ELF-1 (cell line): ENCODE data around the gene HGFAC.

ENCODE experiments used
- DNase-seq: peaks from one replicate; pipeline ENCODE4 v3.0.0-alpha.2; 2016; ENCODE audit warnings: low read depth, low spot score

HGFAC gene

DNA sequence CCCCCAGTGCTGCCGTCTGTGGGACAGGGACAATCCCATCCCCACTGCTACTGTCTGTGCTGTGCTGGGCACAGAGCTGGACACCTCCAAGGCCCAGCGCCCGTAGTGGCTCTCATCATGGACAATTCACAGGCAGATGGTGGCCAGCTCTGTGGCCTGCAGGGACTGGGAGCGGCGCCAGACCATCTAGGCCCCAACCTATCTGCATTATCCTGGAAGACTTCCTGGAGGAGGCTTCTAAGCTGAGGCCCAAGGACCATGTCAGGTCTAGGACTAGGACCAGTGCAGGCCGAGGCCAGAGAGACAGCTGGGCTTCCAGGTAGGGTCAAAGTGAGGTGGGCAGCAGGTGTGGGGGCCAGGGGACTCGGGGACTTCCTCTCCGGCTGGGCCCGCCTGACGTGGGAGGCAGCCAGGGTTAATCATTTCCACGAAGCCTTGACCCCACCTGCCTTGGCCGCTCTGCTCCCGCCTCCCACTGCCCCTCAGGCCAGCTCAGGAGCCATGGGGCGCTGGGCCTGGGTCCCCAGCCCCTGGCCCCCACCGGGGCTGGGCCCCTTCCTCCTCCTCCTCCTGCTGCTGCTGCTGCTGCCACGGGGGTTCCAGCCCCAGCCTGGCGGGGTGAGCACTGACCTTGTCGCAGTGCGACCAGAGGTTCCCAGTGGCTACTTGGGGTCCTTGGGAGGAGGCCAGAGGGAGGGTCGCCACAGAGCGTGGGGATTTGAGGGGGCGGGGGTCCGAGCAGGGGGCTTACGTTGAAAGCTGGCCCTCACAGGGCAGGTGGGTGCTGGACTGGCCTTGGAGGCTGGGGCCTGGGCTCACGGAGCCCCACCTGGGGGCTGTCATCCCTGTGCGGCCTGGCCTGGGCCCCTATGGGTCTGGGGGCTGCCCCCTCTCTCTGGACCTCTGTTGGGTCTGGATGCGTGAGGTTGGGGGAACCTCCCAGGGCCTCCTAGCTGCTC is at the start of gene HGFAC:
Gene HGFAC, plus strand, starts transcription at position 468 of the 959 bp plus-strand sequence. Its CDS starts 34 bp downstream, at position 502.
- DNase-seq, result no peak

DNA sequence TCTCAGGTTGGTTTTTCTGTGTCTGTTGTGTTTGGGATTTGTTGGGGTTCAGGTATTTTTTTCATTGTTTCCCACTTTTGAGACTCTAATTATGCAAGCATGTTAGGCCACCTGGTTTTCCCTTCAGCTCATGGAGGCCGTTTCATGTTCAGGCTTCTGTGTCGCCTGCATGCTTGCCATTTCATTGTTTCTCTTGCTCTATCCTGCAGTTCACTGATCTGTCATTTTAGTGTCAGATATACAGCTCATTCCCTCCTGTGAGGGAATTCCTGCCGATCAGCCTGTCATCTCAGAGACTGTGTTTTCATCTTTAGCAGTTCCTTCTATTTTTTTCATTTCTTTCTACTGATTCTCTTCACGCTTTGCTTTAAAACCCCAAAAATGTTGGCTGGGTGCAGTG is 49.4 kb upstream of the HGFAC start:
- no peak for DNase-seq

DNA sequence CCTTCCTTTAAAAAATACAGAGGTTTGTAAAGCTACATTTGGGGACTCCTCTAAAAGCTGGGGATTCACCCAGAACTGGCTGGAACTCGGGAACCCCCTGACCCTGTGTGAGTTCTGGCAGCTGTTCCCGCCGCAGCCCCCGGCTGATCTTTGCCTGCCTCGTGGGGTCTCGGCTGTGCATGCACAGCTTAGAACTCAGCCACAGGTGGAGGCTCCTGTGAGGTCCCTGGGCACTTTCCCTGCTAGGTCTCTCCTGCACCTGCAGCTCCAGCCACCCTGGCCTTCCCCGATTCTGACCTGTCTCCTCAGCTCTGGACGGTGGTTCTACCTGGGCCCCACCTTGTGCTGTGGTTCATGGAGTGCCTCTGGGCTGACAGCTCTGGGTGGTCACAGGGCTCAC is 48.6 kb upstream of the HGFAC start:
- DNase-seq, result no peak

DNA sequence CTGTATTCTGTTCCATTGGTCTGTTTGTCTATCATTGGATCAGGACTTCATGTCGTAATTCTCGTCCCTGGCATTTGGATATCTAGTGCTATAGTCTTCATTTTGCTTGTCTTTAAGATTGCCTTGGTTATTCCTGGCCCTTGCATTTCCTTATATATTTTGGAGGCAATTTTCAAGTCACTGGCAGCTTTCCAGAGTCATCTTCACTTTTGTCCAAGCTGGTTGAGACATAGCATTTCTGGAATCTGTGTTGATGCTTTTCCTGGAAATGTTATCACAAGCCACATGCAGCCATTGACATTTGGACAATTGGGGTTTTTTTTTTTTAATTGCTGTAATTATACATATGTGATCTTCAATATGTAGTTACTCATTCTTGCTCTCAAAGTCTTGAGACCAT is 45.2 kb upstream of the HGFAC start:
- DNase-seq, result no peak

DNA sequence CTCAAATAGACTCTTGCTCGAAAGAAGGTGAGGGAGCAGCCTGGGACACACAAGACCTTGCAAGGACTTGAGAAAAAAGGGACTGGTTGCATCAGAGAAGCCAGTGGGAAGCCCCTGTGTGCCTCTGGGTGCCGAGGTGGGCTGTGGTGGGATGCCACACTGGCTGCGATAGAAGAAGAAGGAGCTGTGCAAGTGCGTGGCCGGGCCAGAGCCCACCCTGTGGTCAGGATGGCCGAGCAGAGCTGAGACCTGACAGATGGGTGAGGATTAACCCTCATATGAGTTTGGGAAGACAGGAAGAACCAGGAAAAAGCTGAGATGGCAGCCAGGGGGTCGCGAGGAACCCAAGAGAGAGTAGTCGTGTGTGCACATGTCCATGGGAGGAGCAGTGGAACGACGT is 44.6 kb upstream of the HGFAC start:
- no peak for DNase-seq

DNA sequence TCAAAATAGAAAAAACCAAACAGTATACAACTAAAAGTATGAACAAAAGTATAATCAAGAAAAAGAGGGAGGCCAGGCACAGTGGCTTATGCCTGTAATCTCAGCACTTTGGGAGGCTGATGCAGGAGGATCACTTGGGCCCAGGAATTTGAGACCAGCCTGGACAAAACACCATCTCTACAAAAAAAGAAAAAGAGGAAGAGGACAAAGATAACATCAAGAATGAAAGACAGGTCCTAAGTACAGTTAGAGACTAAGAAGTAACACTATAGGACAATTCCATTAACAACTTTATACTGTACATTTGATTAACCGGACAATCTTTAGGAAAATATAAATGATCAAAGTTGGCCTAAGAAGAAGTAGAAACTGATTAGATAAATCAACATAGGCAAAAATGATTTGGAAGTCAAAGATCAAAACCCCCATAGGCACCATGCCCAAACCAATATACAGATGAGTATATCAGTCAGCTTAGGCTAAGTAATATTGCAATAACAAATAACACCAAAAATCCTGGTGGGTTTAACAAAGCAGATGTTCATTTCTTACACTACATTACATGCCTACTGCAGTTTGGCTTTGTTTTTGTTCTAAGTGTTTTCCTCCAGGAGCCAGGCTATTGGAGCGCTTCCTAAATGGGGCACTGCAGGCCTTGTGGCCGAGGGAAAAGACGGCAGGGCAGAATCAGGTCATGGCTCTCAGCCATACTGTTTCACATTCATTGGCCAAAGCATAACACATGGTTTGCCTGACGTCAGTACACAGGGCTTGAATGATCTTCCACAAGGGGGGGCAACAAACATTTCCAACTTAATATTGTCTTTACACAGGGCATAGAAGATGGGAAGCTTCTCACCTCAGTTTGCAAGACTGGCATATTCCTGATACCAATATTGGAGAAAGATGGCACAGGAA is 42.2 kb upstream of the HGFAC start:
- peak; percentile 37 for DNase-seq

DNA sequence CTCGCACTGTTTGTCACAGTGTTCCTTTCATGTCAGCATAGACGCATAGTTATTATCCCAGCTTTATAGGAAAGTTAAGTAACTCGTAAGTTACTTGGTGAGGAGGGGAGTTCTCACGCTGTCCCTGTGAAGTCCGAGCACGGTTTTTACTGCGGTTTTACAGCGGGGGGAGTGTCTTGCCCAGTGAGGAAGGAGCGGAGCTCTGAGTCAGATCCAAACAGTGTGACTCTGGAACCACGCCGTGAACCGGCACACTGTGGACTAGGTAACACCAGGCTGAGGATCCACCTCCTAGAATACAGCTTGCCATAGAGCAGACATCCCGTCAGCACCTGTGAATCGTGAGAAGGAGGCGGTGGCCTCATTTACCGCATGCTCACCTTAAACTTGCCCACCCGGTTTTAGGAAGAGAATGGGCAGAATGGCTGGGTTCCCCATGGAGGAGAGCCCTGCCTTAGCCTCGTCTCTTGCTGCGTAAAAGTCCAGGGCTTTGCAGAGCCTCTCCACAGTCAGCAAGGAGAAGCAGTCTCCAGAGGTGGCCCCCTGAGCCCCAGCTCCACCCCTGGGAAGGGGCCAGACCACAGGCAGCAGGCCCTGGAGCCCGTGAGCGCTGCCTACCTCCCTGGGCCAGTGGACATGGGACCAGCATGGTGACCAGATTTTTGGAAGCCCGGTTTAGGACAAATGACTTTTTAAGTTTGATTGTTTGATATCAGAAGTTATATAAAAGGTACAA is 40.2 kb upstream of the HGFAC start:
- no peak for DNase-seq

DNA sequence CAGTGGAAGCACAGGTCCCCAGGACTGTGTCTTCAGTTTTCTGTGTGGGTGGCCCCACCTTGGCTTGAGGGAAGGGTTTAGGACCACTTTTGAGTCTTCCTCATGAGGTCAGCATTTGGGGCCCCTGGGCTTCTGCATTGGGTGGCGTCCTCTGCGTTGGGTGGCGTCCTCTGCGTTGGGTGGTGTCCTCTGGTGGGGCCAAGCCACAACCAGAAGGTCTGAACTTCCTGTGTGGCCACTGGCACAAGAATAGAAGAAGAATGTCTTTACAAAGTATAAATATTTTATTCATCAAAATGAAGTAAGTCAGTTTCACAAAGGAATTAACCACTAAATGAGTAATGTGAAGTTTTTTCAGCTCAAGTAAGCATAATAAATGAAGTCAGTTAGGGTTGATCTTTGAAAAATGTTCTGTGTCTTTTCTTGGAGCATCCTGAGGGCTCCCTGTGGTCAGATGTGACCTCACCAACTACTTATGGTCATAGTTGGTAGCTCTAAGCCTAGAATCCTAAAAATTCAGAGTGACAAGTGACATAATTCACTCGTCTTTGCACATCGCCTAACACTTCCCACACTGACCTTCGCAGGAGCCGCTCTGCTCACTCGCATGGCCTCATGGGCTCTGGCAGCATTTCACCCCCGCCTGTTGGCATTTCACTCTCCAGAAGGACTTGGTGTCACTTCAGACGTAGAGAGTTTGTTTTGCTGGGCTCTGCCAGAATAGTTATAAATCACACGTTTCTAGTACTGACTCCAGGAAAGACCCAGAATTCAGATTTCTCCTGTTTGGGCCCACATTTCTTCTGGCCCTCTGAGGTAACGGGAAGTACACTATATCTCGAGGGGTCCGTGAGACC is 39.0 kb upstream of the HGFAC start:
- DNase-seq, result no peak

DNA sequence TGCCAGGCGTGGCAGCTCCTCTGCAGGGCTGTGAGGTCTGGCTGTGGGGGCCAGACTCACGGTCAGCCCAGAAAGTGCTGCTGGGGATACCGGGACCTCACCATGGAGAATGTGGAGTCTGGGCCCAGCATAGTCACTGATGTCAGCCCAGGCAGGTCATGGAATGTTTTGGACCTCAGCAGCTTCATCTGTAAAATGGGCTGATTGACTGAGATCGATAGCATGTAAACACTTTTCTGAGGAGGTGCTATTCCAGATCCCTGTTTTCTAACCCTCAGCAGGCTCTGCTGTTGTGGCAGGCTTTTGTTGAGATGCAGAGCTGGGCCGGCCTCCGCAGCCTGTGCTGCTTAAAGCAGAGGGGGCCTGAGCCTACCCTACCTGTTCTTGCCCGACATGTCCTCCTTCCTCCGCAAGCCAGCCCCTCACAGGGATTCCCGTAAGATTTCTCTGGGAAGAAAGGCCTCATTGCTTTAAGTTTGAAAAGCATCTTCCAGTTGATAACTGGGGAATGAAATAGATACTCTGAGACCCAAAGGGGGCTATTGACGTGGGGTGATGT is 38.3 kb upstream of the HGFAC start:
- no peak for DNase-seq

DNA sequence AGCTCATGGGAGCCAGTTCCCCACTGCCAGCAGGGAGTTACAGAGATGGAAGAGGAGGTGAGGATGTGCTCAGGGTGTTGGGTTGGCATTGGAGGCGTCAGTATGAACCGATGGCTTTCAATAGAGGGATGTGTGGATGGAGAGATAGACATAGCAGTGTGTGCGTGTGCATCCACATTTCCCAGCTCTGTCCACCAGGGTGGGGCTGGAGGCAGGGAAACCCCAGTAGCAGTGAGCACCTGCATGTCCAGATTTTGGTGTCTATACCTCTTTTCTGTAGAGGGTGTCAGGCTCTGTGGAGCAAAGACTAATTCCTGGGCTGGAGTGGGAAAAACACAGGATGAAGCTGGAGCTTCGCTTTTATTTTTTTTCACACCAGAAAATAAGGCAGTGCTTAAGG is 37.2 kb upstream of the HGFAC start:
- no peak for DNase-seq

DNA sequence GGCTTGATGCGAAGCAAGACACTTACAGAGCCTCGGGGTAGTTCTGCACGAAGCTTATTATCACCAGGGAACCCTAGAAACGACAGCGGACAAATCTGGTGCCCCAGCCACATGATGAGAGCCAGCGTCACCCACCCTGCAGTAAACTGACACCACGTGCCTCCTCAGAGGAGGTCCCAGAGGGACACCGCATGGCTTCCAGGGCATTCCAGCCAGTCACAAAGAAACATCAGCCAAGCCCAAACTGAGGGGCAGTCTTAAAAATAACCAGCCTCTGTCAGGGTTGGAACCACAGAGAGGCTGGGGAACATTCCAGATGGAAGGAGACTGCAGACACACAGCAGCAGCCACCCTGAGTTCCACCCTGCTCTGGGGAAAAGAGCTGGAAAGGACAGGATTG is 36.6 kb upstream of the HGFAC start:
- DNase-seq, result no peak

DNA sequence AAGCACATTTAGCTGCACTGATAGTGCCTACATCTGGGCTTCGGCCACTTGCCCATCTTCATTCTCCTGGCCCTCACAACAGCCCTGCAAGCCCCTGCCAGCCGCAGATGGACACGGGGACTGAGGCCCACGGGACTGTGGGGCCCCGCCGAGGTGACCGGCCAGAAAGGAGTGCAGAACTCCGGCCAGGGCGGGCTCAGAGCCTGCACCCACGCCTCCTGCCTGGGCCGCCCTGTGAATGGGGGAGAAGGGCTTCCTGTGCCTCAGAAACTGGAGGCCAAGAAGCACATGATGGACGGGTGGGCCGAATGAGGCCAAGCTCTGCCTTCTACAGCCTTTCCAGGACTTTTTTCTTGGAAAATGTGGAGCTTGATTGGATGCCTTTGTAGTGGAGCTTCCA is 35.7 kb upstream of the HGFAC start:
- no peak for DNase-seq

DNA sequence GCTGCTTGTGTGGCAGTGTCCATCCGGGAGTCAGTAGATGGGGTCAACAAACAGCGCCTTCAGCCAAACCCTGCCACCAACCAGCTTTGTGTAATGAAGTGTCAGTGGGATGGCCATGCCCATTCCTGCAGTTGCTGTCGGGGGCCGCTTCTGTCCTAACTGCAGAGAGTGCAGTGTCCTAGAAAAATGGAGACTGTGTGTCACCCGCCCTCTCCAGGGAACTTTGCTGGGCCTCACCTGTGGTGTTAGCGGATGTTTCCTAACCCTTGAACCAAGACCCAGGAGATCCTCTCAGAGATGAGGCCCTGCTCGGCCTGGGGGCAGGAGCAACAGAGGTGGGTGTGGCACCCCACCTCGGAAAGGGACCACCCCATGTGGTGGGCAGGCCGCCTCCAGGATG is 35.3 kb upstream of the HGFAC start:
- DNase-seq, result no peak

DNA sequence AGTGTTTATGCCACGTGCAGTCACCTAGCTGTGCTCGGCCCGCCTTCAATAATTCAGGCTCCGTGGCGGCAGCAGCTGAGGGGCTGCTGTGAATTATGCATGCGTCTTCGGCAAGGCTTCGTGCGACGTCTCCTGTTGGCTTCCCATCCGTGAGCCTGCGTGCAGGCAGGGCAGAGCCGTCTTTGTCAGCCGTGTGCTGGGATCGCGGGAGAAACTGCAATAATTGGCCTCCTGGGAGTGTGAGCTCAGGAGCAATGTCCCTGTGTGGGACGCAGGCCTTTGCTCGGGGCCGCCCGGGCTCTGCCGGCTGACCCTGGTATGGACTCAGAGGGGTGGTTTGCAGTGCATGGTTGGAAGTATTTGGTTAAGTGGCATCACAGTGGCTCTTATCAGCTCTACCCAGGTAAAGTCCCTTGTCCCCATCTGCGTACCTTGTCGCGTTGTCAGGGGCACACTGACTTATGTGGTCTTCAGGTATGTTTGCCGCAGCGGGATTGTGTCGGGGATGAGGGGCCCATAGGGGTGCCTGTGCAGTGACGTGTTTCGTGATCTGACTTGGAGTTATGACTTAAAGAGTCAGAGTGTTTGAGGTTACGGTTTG is 34.5 kb upstream of the HGFAC start:
- no peak for DNase-seq

DNA sequence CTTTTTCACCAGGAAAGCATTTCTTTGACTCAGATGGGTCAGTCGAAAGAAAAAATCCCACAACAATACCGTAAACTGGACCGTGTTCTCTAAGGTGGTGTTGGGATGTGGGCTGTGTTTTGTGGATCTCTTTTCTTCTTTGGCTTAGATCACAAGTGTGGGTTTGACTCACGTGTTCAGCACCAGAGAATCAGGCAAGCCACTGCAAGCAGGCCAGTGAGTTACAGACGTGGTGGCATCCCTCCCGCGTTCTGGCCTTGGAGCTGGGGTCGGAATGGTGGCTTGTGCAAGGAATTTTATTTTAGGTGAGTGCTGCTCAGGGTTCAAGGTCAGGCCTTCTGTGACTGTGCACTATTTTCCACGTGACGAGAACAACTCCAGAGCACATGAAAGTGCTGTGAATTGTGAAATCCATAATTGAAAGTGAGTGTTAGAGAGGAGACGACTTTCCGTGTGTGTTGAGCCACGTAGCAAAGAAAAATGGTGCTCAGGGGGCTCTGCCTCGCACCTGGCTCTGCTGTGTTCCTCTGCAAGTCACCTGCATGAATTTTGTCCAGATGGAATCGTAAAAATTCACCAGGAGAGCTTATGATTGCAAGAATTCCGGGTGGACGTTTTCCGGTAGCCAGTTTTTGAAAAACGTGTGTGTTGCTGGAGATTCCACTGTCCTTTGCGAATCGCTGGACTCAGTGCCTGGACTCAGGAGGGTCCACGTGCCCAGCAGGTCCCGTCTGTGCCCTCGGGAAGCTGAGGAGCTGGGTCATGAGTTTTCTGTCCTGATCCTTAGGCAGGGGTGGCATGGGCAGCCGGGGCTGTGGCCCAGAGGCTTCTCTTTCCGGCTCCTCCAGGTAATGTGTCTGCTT is 33.6 kb upstream of the HGFAC start:
- no peak for DNase-seq

DNA sequence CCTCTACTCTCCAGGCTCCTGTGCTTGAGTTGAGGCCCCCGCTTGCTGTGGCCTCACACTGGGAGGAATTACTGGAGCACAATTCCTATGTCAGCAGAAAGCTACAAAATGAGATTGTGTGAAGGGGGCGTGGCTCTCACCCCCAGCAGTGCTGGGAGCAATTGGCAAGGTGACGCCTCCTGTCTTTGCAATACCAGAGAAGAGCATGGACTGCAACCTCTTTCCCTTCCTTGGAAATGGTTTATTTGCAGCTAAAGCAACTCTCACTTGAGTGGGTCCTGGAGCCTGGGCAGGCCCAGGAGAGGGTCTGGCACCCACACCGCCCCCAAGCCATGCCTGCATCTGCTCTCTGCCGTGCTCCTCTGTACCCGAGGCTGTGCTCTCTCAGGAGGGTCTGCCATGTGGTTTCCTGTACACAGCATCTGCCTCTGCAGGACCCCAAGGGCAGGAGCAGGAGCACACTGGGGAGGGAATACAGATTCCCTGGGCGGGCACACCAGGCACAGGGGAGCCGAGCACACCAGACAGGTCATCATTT is 32.9 kb upstream of the HGFAC start:
- peak; percentile 38 for DNase-seq

DNA sequence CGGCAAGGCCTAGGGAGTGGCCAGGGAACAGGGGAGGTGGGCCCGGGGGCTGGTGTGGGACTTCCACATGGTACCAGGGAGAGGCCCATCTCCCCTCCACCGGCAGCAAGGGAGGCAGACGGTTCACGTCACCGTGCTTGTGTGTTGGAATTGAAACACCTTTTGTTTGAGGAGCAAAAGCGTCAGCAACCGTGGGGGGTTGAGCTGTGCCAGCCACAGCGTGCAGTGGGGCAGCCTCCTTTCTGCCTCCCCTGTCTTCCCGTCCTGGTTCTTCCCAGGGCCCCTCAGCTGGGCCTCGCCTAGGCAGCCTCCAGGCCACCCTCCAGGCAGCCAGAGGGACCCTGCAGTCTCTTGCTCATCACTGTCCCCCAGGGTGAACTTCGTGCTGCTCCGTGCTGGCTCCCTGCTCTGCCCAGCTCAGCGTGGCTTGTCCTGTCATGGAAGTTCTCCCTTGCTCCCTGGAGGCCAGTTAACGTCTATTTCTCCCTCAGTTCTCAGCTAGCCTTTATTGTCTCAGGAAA is 32.1 kb upstream of the HGFAC start:
- DNase-seq, result no peak

DNA sequence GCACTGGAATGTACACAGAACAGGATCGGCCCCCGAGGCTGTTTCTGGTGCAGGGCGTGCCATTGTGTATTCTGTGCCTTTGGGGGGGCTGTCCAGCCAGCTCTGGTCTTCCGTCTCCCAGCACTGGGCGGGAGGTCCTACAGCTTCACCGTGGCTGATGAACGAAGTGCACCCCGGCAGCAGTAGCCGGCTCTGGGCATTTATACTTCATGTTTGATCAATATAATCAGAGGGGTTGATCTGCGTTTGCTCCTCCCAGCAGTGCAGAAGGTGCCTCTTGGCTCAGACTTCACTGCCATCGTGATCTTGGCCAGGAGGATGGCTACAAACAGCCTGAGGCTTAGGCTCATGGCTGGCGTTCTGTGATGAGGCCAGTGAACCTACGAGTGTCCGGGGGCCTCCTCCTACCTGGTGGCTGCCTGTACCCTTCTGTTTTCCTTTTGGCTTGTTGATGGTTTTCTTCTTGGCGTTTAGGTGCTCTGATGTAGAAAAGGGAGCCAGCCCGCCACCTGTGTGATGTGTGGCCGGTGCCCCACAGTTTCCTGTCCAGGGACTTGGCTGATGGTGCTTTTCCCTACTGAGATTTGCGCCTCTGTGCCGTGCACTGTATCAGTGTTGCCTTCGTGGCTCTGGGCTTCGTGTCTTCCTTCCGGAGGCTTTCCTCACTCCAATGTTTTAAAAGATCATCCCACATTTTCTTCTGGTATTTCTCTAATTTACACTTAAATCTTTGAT is 31.2 kb upstream of the HGFAC start:
- no peak for DNase-seq
